MG63 (cell line): Measurements from ENCODE around the gene ANAPC13. TPM values are rescaled to one million over a fixed set of nuclear protein-coding genes. Genes with fewer than 3 reads are reported as not detected.

Experiments used
- DNase-seq: peaks from one replicate; pipeline ENCODE4 v3.0.0-alpha.2; 2020
- H3K27me3 ChIP-seq: fragments of 250-450 bp; sonication (Bioruptor Pico); 2 replicates; pipeline ENCODE4 v1.5.1; 2020; ENCODE audit warnings: mild to moderate bottlenecking, moderate library complexity
- H3K36me3 ChIP-seq: fragments of 250-450 bp; sonication (Bioruptor Pico); 2 replicates; pipeline ENCODE4 v1.5.1; 2020; ENCODE audit warnings: mild to moderate bottlenecking, moderate library complexity
- H3K4me3 ChIP-seq: fragments of 250-450 bp; sonication (Bioruptor Pico); 2 replicates; pipeline ENCODE4 v1.5.1; 2020; ENCODE audit warnings: mild to moderate bottlenecking, moderate library complexity
- H3K9me3 ChIP-seq: fragments of 250-450 bp; sonication (Bioruptor Pico); 2 replicates; pipeline ENCODE4 v1.5.1; 2020; ENCODE audit warnings: mild to moderate bottlenecking, moderate library complexity
- total RNA-seq: library from RNA; depleted of rRNA; stranded (reverse); fragments of >200 nt; shearing (Covaris generic); gene quantifications from 2 replicates; pipeline ENCODE4 v1.2.3, GENCODE V29; 2014; ENCODE audit warnings: low replicate concordance

Gene ANAPC13
- total RNA-seq, 1 experiment from 2014 or later: 121 TPM

DNA sequence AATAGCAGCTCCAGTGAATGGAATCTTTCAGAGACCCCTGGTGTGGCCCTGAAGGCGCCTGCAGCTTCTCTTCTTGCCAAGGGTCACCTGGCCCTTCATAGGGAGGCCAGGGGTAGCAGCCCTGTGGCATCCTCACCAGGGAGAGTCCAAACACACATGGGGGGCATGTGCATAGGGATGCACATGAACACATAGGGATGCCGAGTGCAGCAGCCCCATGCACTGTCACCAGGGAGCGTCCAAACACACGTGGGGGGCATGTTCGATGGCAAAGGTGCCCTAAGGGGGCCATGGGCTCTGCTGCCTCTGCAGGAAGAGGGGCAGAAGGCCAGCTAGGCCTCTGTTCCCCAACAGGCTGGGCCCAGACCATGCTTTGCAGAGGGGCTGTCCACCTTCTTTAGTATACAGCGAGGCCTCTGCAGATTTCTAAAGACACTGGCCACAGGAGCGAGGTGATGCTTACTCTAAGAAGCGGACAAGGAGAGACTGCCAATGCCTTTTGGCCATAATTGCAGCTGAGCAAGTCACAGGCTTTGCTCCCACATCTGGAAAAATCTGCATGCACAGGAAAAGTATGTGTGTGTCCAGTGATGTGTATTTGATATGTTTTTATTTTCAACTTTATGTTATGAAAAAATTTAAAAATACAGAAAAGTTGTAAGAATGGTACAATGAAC, 21.0 kb downstream of the ANAPC13 start:
- DNase-seq: no peak
- H3K36me3 ChIP-seq: no peaks in the 10 kb centered on the region
- no peaks in the 10 kb centered on the region for H3K9me3 ChIP-seq
- no peaks in the 10 kb centered on the region for H3K27me3 ChIP-seq
- no peak overlapping the region for H3K4me3 ChIP-seq

DNA sequence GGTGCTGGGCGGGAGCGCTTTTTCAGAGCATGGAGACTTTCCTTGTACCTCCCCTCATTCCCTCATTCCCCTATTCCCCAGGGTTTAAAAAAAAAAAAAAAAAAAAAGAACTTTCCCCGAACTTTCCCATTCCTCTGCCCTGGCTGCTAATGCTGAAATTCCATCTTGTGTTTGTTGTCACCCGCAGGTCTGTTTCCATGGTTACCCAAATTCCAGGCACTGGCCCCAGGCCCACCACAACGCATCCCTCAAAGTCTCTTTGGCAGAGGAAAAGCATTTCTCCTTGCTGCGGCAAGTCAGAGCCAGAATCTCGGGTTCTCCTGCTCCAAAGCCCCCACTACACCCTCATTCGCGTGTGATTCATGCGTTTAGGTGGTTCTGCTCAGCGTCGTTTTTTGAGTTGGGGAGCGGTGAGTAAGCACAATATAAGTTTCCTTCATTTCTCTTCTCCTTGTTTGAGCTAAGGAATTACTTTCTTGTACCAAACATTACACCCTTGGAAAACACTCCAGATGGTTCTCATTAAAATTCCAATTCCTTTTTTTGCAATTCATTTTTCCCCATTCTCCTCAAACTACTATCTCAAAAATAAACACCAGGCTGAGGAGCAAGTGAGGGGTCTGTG, 21.6 kb downstream of the ANAPC13 start:
- Histone ChIP-seq H3K9me3 (no peaks in the 10 kb centered on the region), H3K4me3 (no peak overlapping the region), H3K36me3 (no peaks in the 10 kb centered on the region), H3K27me3 (no peaks in the 10 kb centered on the region)
- peak; percentile 87 for DNase-seq

- H3K4me3 ChIP-seq: no peak overlapping the region
- no peak for DNase-seq
Observed at GRCh38 chr3:134463676-134464063, 22.1 kb downstream of the ANAPC13 start.

GRCh38 chr3:134462331-134462941, 23.3 kb downstream of the ANAPC13 start:
- H3K27me3 ChIP-seq: no peaks in the 10 kb centered on the region
- H3K36me3 ChIP-seq: no peaks in the 10 kb centered on the region
- H3K9me3 ChIP-seq: no peaks in the 10 kb centered on the region
- no peak overlapping the region; the same call in 1 of the 2 replicates for H3K4me3 ChIP-seq
- DNase-seq: no peak

More at GRCh38 chr3:134463676-134464063, 22.1 kb downstream of the ANAPC13 start:
- Histone ChIP-seq H3K36me3 (no peaks in the 10 kb centered on the region), H3K9me3 (no peaks in the 10 kb centered on the region), H3K27me3 (no peaks in the 10 kb centered on the region)

- H3K4me3 ChIP-seq: no peak overlapping the region
- DNase-seq: no peak
- H3K27me3 ChIP-seq: no peaks in the 10 kb centered on the region
- no peaks in the 10 kb centered on the region for H3K36me3 ChIP-seq
- H3K9me3 ChIP-seq: no peaks in the 10 kb centered on the region
Observed at GRCh38 chr3:134460965-134461364, 24.8 kb downstream of the ANAPC13 start.

GRCh38 chr3:134459562-134459961, 26.2 kb downstream of the ANAPC13 start:
- Histone ChIP-seq H3K36me3 (no peaks in the 10 kb centered on the region), H3K9me3 (no peaks in the 10 kb centered on the region), H3K4me3 (no peak overlapping the region), H3K27me3 (no peaks in the 10 kb centered on the region)
- DNase-seq: no peak

DNA sequence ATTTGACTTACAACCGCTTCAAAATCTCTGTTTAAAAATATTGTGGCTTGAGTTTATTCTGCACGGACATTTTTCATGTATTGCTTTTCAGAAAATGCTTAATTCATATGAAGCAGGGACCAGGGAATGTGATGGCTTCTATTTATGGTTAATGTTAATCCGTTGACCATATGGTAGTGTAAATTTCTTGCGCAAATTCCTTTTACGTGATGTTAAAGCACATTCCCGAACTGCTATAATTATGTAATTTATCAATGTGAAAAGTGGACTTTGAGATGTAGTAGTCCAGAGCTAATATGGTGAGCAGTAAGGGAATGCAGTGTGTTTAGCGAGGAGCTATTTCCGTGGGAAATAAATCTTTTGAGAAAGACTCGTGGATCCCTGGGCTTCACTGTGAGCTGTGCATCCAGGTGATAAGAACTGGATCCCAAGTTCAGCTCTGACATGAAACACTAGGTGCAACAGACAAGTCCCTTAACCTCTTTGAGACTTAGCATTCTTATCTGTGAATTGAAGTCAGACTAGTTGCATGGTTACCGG, 27.3 kb downstream of the ANAPC13 start:
- H3K9me3 ChIP-seq: no peaks in the 10 kb centered on the region
- DNase-seq: no peak
- H3K27me3 ChIP-seq: no peaks in the 10 kb centered on the region
- no peak overlapping the region for H3K4me3 ChIP-seq
- no peaks in the 10 kb centered on the region for H3K36me3 ChIP-seq

DNA sequence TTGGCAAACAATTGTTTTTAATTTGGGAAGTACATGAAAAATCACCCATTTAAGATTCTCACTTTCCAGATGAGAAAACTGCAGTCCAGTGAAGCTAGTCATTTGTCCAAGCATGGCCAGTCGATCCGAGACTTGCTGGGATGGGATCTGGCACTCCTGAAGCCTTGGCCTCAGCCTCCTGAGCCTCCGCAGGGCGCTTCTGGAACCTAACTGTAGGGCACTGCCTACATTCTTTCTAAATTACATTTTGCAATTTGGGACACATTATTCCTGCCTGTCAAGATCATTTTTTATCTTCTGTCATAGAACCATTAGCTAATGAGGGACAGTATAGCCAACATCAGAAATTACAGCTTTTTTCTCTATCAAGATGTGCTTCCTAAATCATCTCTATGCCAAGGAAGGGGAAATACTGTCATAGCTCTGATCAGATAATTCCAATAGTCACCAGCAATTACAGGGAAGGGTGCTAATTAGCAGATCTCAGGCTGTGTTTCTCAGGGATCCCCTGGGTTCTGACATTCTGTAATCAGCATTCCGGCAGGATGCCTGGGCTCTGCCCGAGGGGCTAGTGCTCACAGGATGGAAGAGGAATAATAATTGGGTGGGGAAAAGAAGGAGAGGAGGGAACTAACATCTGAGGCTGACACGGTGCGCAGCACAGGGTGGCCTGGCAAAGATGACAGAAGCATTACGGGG, 28.3 kb downstream of the ANAPC13 start:
- DNase-seq: no peak
- no peaks in the 10 kb centered on the region for H3K36me3 ChIP-seq
- no peak overlapping the region for H3K4me3 ChIP-seq
- no peaks in the 10 kb centered on the region for H3K9me3 ChIP-seq
- no peaks in the 10 kb centered on the region for H3K27me3 ChIP-seq

DNA sequence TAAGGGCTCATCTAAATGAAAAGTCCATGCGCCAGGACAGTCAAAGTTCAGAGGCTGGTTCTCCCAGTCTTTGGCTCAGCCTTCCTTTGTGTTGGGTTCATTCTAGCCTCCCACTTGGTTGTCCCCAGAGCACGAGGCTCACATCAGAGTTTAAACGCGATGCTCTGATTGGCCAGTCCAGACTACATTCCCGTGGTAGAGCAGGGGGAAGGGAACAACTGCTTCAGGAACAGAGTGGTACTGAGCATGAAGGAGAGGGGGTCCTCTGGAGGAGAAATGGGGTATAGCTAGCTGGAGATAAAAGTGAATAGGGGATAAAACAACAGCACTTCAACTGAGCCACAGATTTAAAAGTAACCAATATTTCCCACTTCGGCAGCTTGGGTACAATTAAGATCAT, 32.2 kb downstream of the ANAPC13 start:
- H3K27me3 ChIP-seq: no peaks in the 10 kb centered on the region
- no peak overlapping the region for H3K4me3 ChIP-seq
- no peaks in the 10 kb centered on the region for H3K9me3 ChIP-seq
- H3K36me3 ChIP-seq: no peaks in the 10 kb centered on the region
- DNase-seq: no peak

GRCh38 chr3:134449951-134450350, 35.8 kb downstream of the ANAPC13 start:
- Histone ChIP-seq H3K9me3 (peaks cover 4% of the 10 kb centered on the region; the same call in 1 of the 2 replicates), H3K36me3 (no peaks in the 10 kb centered on the region), H3K27me3 (no peaks in the 10 kb centered on the region), H3K4me3 (no peak overlapping the region)
- DNase-seq: no peak

GRCh38 chr3:134449277-134449676, 36.5 kb downstream of the ANAPC13 start:
- Histone ChIP-seq H3K4me3 (no peak overlapping the region), H3K36me3 (no peaks in the 10 kb centered on the region), H3K27me3 (no peaks in the 10 kb centered on the region), H3K9me3 (peaks cover 5% of the 10 kb centered on the region; the same call in 1 of the 2 replicates)
- DNase-seq: peak; percentile 48

- Histone ChIP-seq H3K4me3 (no peak overlapping the region), H3K9me3 (peaks cover 5% of the 10 kb centered on the region; the same call in 1 of the 2 replicates), H3K27me3 (no peaks in the 10 kb centered on the region), H3K36me3 (no peaks in the 10 kb centered on the region)
- DNase-seq: no peak
Observed at GRCh38 chr3:134448664-134449063, 37.1 kb downstream of the ANAPC13 start.

DNA sequence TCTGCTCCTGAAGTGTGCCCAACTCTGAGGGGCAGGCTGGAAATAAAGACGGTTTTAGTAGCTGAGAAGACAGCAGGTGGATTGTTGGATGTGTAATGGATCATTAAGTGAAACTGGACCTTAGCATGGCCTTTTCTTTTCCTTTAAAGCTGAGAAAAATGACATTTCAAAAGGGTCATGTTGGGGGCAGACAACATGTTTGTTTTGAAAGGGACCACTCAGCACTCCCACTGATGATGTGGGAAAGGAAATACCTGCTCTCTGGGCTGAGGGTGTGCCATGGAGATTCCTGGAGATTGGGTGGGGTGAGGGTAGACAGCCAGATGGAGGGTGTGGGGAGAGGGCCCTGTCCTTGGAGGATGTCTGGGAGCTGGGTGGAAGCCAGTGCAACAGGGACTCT, 38.4 kb downstream of the ANAPC13 start:
- Histone ChIP-seq H3K4me3 (no peak overlapping the region), H3K9me3 (peaks cover 5% of the 10 kb centered on the region; the same call in 1 of the 2 replicates), H3K36me3 (no peaks in the 10 kb centered on the region), H3K27me3 (no peaks in the 10 kb centered on the region)
- no peak for DNase-seq

GRCh38 chr3:134446800-134447199, 39.0 kb downstream of the ANAPC13 start:
- Histone ChIP-seq H3K9me3 (peaks cover 5% of the 10 kb centered on the region; the same call in 1 of the 2 replicates), H3K4me3 (no peak overlapping the region), H3K36me3 (no peaks in the 10 kb centered on the region), H3K27me3 (no peaks in the 10 kb centered on the region)
- peak; percentile 33 for DNase-seq

- no peaks in the 10 kb centered on the region for H3K27me3 ChIP-seq
- H3K4me3 ChIP-seq: no peak overlapping the region
- DNase-seq: no peak
- H3K9me3 ChIP-seq: peaks cover 5% of the 10 kb centered on the region; the same call in 1 of the 2 replicates
- H3K36me3 ChIP-seq: no peaks in the 10 kb centered on the region
Observed at GRCh38 chr3:134445636-134446035, 40.1 kb downstream of the ANAPC13 start.

GRCh38 chr3:134445095-134445494, 40.7 kb downstream of the ANAPC13 start:
- Histone ChIP-seq H3K9me3 (peaks cover 5% of the 10 kb centered on the region; the same call in 1 of the 2 replicates), H3K4me3 (no peak overlapping the region), H3K36me3 (no peaks in the 10 kb centered on the region), H3K27me3 (no peaks in the 10 kb centered on the region)
- no peak for DNase-seq

GRCh38 chr3:134441821-134442220, 44.0 kb downstream of the ANAPC13 start:
- no peak for DNase-seq

More at GRCh38 chr3:134441821-134442220, 44.0 kb downstream of the ANAPC13 start:
- no peaks in the 10 kb centered on the region for H3K27me3 ChIP-seq
- no peaks in the 10 kb centered on the region for H3K36me3 ChIP-seq
- H3K4me3 ChIP-seq: no peak overlapping the region
- H3K9me3 ChIP-seq: peaks cover 5% of the 10 kb centered on the region; the same call in 1 of the 2 replicates
